ENCODE measurements around the gene NKX1-2. TPM values are rescaled to one million over a fixed set of nuclear protein-coding genes. Genes with fewer than 3 reads are reported as not detected.

NKX1-2 gene
- total and polyA plus RNA-seq, 2 of the 8 experiments (the other 6 are each of a cell fraction or from before 2014, with no cell fraction given): 12.7 to 34.9 TPM

DNA sequence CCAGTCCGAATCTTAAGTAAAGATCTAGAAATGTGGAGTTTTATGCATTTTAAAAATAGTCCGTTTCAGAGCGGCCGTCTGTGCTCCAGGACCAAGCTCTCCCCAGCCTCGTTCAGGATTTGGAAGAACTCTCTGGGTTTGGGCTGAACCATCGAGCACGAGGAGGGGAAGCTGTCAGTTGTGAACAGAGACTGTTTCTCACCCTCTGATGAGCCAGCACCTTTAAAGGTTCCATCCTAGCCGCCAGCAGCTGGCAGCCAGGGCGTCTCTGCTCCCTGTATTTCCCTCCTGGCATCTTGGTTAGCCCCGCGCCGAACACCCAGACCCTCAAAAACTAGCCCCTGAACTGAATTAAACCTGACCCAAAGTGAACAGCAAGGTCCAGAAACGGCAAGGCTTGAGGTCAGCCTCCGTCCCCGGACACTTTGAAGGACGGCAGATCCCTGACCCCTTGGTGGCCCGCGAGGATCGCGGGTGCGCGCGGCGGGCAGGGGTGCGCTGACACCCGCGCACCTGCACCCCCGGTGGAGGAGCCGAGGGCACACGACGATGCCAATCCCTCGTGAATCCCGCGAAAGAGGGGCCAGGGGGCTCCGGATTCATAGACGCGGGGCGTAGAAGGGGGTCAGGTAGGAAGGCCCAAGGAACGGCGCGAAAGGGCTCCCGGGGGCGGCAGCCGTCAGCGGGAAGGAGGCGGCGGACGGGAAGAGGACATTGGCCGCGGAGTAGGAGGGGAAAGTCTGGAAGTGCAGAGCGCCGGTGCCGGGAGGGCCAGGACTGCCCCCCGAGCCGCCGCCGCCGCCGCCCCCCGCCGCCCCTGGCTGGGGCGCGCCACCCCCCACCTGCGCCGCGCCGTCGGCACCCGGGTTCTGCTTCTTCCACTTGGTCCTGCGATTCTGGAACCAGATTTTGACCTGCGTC is 2.7 kb downstream of the NKX1-2 start:
- Histone ChIP-seq H4K20me1 (replicated peaks in 1 of 2; ENCODE audit: control insufficient read depth in 1 of 2, insufficient read depth in 2 of 2, low read length in 2 of 2) (peaks cover 0 to 15% of the 10 kb centered on the region in 2 experiments), H3K79me2 (ENCODE audit: control insufficient read depth in 1 of 2, insufficient read depth in 2 of 2, low read length in 2 of 2) (no peaks in the 10 kb centered on the region), H3K36me3 (ENCODE audit: control insufficient read depth in 2 of 4, insufficient read depth in 4 of 4, low read length in 3 of 4) (peaks cover 0 to 2% (median 0%) of the 10 kb centered on the region in 4 experiments; a peak in 1 of 8 replicates), H3K14ac (ENCODE audit: insufficient read length) (no peak overlapping the region), H2BK12ac (ENCODE audit: low read depth, low read length) (no peak overlapping the region), H2BK20ac (ENCODE audit: low read length) (no peak overlapping the region), H4K5ac (ENCODE audit: insufficient read length, low read depth, low read length) (no peak overlapping the region), H3K9me3 (ENCODE audit: insufficient read depth in 2 of 2, low read depth in 1 of 2, low read length in 1 of 2) (no peaks in the 10 kb centered on the region), H2BK15ac (ENCODE audit: low read length) (no peak overlapping the region), H2AK5ac (ENCODE audit: low read depth, low read length) (no peak overlapping the region), H3K23ac (ENCODE audit: insufficient read length) (no peak overlapping the region), H4K91ac (replicated peaks; ENCODE audit: insufficient read length, low read length) (no peak overlapping the region), H3K4me2 (ENCODE audit: insufficient read depth in 1 of 2, low read depth in 2 of 2, low read length in 2 of 2) (peak overlapping the region; percentile 95 to 96), H3K79me1 (ENCODE audit: low read depth, low read length) (no peaks in the 10 kb centered on the region), H2BK120ac (replicated peaks; ENCODE audit: low read depth, low read length) (no peak overlapping the region), H3K4me3 (ENCODE audit: extremely low read depth in 1 of 4, insufficient read depth in 2 of 4, low read depth in 3 of 4, low read length in 4 of 4) (peak overlapping the region; percentile 33 to 72 (median 66)), H3K9ac (replicated peaks in 1 of 4; ENCODE audit: extremely low read depth in 1 of 4, low read depth in 3 of 4, low read length in 3 of 4) (no peak overlapping the region), H3K23me2 (ENCODE audit: low read depth, low read length) (peaks cover 23% of the 10 kb centered on the region), H4K8ac (ENCODE audit: extremely low read depth, insufficient read depth, low read length) (no peak overlapping the region), H3K4me1 (replicated peaks in 1 of 4; ENCODE audit: control insufficient read depth in 3 of 4, insufficient read depth in 4 of 4, low read length in 3 of 4) (peaks cover 10 to 23% (median 13%) of the 10 kb centered on the region in 4 experiments), H3K4ac (replicated peaks; ENCODE audit: insufficient read length, low read depth, low read length) (no peak overlapping the region), H3K27me3 (replicated peaks in 1 of 4; ENCODE audit: control insufficient read depth in 3 of 4, extremely low read depth in 1 of 4, insufficient read depth in 3 of 4, low read length in 3 of 4) (peaks cover 1 to 50% (median 38%) of the 10 kb centered on the region in 4 experiments), H3K56ac (replicated peaks; ENCODE audit: insufficient read length, low read depth, low read length) (no peak overlapping the region), H3K18ac (ENCODE audit: extremely low read depth, low read length) (no peak overlapping the region), H2AFZ (ENCODE audit: low read length) (no peak overlapping the region), H2BK5ac (ENCODE audit: low read depth, low read length) (no peak overlapping the region), H3K27ac (ENCODE audit: low read depth, low read length) (no peak overlapping the region)
- DNase-seq (ENCODE audit: low read depth in 1 of 2, low spot score in 2 of 2) (no peak), FAIRE-seq (peak; percentile 39)
- CTCF ChIA-PET (ENCODE audit: partially characterized antibody): interaction anchor here (0.6 kb wide), 1 partner anchor 82 kb away, joined by 3 read pairs; no protein-coding TSS in a partner anchor
- POLR2A ChIA-PET (ENCODE audit: partially characterized antibody): interaction anchor here (0.7 to 6.5 kb wide), 3 partner anchors 8 to 28 kb away, joined by 3 to 43 read pairs (median 4); partner anchors contain the start of gene OAT
- WGBS, 2 experiments (ENCODE audit: extremely low coverage in 1 of 2, insufficient coverage in 1 of 2, insufficient read length in 1 of 2, insufficient replicate concordance in 2 of 2, low coverage in 1 of 2, low lambda C conversion rate in 2 of 2, missing lambda C conversion rate in 1 of 2): 37% methylated on average over 49 of the region's 71 CpGs; no CpG with 5 or more reads in 1 of the 2 experiments
- TF ChIP-seq EP300 (IDR thresholded peaks at IDR 0.05; ENCODE audit: borderline replicate concordance in 1 of 2, low read depth in 2 of 2, low read length in 2 of 2): peak in 1 of 2 experiments; percentile 67; a peak in 1 of 3 replicates
- no peak for TF ChIP-seq SAP30 (IDR thresholded peaks at IDR 0.05; ENCODE audit: insufficient read depth, insufficient replicate concordance, low read length)
- TF ChIP-seq HDAC2 (IDR thresholded peaks at IDR 0.05; ENCODE audit: borderline replicate concordance in 1 of 2, low read depth in 2 of 2, low read length in 2 of 2): no peak

Data from H1 (cell line).